ENCODE data around the gene GIGYF2.

Gene GIGYF2

DNA sequence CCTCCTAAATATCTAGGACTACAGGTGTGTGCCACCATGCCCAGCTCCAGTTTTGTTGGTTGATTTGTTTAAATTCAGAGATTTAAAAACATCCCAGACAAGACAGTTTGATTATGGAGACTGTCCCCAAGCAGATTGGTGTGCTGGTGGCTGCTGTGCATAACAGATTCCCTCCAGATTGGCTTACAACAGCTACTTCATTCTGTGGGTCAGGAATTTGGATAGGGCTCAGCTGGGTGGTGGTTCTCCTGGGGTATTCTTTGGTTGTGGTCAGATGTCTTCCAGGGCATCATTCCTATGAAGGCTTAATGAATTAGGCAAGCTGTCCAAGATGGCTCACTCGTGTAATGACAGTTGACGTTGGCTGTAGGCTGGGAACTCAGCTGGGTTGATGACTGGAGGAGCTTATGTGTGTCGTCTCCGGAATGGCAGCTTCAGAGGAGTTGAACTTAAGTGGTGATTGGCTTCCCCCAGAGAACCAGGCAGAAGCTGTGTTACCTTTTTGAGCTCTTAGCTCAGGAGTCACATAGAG lies 162.3 kb downstream of the GIGYF2 start:
- in situ Hi-C loops (cut with MboI; ENCODE audit: low sequenced_read_pairs): no loop called here

DNA sequence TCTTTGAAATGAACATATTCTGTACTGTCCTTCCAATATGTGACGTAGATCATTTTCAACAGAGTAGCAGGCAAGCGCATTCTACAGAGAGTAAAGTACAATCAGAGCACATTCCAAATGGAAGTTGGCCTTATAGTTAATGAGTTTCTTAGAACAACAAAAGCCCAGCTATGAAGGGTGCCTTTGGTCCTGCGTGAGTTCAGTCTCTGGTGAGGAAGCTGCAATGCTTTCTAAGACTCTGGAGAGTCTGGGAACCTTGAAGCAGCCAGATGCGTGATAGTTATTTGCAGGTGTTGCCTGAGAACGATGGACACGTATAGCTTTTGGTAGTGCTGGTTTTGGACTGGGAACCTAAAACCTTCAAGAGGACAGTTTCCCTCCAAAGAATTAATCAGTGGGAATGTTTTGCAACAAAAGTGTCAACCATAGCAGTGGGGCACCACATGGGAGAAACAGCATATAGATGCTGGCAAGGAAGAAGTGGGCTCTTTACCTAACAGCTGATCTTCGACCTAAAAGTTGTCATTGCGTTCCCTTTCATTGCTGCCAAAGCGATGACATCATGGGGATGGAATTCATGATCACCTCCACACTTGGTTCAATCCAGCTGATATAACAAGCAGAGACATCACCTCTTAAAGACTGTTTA lies 163.6 kb downstream of the GIGYF2 start:
- in situ Hi-C loops (cut with MboI; ENCODE audit: low sequenced_read_pairs): loop anchor here (10.0 kb wide), 1 partner anchor 164 kb away; no protein-coding TSS in a partner anchor

DNA sequence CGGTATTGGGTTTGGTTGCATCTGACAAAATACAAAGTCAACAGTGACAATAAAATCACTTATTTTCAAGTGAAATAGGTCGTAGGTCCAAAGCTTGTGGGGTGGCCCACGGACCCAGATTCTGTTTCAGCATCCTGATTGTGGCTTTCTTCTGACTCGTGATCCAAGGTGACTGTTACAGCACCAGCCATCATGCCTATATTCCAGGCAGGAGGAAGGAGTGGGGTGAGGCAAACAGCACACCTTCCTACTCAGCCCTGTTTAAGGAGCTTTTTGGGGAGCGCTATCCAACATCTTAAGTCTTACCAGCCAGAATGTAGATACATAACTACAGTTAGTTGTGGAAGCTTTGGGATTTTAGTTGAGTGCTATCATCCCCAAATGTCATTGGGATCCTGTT lies 164.2 kb downstream of the GIGYF2 start:
- in situ Hi-C loops (cut with MboI; ENCODE audit: low sequenced_read_pairs): loop anchor here (10.0 kb wide), 1 partner anchor 163 kb away; no protein-coding TSS in a partner anchor

DNA sequence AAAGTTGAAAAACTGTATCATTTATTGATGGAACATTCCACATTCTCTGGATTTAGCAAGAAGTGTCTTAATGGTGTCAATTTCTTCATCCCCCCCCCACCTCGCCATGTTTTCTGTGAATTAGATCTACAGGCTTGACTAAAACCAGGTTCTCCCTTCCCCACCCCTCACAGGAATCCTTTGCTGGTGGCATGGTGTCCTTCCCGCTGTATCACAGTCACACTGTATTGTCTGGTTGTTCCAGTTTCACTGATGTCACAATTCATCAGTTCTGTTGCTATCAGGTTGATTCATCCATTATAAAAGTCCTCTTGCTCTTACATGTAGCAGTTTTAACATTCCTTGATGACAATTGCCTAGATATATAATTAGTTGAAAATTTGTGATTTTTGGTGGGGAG lies 166.9 kb downstream of the GIGYF2 start:
- in situ Hi-C loops (cut with MboI; ENCODE audit: low sequenced_read_pairs): loop anchor here (10.0 kb wide), 1 partner anchor 161 kb away; no protein-coding TSS in a partner anchor

DNA sequence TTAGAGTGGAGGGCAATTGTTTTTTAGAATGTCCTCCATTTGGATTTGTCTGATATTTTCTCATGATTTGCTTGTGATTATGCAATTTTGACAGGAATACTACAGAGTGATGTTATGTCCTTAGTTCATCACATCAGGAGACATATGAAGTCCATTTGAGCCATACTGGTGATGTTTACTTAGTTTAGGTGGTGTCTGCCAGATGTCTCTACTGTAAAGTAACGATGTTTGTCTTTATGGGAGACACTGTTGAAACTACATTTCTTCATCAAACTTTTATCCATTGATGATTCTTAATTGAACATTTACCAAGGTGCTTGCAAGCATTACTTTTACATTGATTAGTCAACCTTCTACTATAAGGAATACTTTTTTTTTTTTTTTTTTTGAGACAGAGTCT lies 168.0 kb downstream of the GIGYF2 start:
- in situ Hi-C loops (cut with MboI; ENCODE audit: low sequenced_read_pairs): loop anchor here (10.0 kb wide), 1 partner anchor 160 kb away; no protein-coding TSS in a partner anchor

DNA sequence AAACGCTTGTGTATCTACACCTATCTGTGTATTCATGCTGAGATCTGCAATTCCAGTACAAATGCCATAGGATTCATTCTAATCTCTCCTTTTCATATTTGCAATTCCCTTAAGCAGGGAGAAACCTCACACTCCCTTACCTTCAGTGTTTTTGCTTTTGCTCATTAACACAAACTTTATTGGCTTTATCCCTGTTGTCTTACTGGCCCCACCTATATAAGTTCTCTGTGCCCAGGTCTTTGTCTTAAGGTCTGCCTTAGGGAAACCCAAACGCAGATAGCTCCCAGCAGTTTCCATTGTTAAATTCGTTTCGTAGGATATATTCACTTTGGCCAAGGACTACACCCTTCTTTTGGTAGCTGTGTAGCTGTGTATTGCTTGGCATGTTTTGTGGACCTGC lies 169.0 kb downstream of the GIGYF2 start:
- in situ Hi-C loops (cut with MboI; ENCODE audit: low sequenced_read_pairs): loop anchor here (10.0 kb wide), 1 partner anchor 159 kb away; no protein-coding TSS in a partner anchor

DNA sequence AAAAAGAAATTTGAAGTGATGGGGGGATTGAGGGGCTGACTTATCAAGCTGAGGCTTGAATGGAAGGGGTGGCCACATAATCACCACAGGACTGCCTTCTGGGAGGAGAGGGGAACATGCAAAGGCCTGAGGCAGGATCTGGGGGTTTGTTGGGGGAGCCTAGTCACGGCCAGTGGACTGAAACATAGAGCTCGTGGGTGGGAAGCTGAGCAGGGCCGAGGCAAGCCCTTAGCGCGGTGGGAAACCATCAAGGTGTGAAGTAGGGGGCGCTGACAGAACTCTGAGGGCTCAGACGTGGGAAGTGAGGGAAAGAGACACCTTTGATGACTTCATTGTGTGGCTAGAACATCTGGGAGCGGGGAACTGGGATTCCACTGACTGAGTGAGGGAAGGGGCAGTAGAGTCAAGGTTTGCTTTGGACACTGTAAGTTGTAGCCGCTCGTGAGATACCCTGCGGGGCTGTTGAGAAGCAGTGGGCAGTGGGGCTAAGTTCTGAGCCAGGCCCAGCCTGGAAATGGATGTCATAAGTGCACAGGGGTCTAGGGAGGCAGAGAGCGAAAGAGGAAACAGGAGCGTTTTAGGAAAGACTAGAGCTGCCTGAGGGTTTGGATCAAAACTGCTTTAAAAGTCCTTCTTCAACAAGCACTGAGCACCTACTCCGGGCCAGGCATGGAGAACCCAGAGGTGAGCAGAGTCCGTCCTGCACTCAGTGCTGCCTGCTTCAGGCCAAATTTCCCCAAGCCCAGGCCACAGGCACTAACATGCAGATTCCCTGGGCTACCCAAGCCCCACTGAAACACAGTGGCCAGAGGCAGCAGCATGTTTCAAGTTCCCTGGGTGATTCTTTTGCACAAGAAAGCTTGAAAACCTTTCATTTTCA lies 172.2 kb downstream of the GIGYF2 start:
- in situ Hi-C loops (cut with MboI; ENCODE audit: low sequenced_read_pairs): loop anchor here (10.0 kb wide), 1 partner anchor 155 kb away; no protein-coding TSS in a partner anchor

DNA sequence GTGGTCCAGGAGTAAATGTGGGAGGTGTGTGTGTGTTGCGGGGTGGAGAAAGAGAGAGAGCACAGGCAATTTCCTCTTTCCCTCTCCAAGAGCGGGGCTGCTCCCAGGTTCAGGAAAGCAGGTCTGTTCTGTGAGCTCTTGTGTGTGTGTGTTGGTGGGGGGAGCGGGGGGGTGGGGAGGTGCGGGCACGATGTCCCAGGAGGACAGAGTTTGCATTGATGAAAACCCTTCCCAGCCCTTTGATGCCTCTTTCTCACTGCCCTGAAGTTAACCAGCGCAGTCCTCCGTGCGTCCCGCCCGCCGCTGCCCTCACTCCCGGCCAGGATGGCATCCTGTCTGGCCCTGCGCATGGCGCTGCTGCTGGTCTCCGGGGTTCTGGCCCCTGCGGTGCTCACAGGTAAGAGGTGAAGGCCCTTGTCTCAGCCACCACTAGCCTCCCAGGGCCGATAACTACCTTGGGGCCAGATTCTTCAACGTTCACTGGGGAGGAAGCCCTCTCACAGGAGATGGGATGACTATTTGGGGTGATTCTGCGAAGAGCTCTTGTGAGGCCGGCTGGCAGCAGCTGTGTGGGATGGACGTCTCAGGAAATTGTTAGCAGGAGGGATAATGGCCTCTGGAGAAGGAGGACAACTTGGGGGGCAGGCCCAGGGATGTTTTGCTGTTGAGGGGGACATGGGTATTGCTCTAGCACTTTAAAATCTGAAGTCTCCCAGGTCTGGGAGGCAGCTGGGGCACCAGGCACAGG lies 173.1 kb downstream of the GIGYF2 start, which contains the start of gene SNORC:
TSS of gene SNORC (plus strand) at position 247 of the 748 bp plus-strand sequence. CDS start at position 325, 78 bp downstream.
- in situ Hi-C loops (cut with MboI; ENCODE audit: low sequenced_read_pairs): no loop called here

DNA sequence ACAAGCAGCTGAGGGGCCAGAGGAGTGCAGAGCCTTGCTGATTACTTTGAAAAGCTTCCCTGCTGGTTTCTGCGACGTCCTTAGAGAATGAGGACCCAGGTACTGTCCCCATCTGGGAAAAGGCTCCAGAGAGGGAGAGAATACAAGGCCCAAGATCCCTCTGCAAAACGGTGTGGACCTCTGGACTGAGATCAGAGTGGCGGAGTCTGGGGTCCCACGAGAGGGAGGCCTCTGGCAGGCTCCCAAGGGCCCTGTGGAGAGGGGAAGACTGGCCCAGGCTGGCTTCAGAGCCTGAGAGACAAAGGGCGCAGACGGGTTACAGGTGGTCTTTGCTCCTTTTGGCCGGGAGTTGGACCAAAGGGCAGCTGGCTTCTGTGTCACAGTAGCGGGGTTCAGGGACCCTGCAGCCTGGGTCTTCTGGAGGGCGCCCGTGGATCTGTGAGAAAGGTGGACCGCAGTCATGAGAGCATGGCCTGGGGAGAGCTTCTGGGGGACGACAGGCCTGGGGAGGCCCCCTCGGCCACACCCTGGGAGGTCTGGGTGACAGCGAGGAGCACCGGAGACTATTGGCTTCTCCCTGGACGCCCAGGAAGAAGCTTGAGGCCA lies 173.7 kb downstream of the GIGYF2 start:
- in situ Hi-C loops (cut with MboI; ENCODE audit: low sequenced_read_pairs): no loop called here

DNA sequence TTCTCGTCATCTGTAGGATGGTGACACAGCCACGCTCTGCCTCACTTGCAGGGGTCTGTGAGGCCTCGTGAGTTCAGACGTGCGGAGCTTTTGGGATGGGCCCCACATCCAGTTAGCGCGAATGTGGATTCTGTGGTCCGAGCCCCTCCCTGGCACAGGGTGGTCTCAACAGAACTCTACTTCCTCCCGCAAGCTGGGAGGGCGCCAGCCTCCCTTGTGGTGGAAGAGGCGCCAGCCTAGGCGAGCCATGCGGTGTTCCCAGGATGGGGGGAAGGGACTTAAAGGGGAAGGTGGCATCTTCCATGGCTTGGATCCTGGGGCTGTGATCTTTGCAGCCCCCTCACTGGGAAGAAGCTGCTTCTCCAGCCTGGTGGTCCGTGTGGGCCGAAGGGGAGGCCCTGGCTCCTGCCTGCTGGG lies 174.3 kb downstream of the GIGYF2 start:
- in situ Hi-C loops (cut with MboI; ENCODE audit: low sequenced_read_pairs): no loop called here

DNA sequence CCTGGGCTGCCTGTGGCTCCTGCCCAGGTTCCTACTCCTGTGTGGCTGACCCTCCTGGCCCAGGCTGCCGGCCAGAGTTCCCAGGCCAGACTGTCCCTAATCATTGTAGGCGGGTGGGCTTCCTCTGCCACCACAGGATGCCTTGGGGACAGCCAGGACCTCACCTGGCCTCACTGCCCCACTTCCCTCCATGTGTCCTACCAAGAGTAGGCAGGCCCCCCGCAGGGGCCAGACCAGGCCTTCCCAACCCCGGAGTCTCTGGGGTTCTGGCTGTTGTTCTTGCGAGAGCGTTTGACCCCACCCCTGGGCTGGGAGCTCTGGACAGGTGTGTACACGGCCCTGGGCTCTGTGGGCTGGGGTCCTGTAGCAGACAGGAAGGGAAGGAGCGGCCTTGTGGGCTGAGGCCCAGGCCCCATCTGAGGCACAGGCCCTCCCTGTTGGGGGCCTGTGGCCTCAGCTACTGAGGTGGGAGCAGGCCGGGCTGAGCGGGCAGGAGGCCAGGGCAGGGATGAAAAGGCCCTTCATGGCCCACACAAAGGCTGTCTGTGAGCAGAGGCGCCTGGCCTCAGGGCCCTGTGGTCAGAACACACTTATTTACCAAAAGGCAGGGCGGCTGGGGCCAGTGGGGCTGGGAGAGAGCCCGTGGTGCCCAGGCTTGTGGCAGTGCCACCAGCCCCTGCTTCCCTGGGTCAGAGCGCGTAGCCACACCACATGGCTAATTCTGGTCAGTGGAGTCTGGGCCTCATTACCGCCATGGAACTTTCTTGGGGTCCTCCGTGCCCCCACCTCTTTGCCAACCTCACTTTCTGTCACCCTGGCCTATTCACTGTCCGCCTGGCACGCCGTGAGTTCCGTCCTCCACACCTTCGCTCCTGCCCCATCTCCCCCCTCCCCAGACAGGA lies 175.0 kb downstream of the GIGYF2 start:
- in situ Hi-C loops (cut with MboI; ENCODE audit: low sequenced_read_pairs): no loop called here

DNA sequence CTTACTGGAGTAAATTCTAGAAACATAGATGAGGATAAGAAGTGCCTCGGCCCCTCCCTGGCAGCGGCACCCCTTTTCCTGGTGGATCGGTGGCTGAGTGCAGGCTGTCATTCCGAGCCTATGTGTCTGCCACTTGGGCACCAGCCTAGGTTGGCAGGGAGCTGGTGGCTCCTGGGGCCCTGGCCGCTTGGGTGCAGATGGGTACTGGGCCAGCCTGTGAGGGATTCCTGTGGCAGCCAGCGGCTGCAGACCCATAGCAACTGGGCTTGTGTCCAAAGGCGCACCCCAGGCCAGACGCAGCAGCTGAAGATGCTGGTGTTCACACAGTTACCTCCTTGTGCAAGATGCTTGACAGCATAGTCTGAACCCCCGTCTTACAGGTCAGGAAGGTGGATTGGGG lies 175.7 kb downstream of the GIGYF2 start:
- in situ Hi-C loops (cut with MboI; ENCODE audit: low sequenced_read_pairs): no loop called here

DNA sequence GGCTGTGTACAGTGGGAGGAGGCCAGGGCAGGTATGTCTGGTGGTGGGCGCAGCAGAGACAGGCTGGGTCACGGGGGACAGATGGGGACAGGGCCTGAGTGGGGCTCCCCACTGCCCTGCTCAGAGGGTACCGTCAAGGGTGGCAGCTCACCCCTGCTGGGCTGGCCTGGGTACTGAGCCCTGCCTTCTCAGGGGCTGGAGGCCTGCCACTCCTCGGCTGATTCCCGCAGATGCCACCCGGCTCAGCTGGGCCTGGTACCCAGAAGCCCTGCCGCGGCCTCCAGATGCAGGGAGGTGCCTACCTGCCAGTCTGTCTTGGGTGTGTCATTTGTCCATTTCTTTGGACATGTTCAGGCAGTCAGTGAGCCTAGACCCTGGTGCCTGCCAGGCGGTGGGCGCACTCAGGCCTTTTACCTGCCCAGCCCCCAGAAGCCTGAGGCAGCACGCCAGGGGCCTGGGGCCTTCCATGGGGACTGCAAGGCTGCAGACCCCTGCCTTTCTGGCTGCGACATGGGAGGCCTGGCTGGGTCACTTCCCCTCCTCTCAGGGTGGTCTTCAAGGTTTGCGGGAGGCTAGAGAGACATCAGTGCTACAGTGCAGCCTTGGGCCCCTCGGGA lies 176.3 kb downstream of the GIGYF2 start:
- in situ Hi-C loops (cut with MboI; ENCODE audit: low sequenced_read_pairs): no loop called here

DNA sequence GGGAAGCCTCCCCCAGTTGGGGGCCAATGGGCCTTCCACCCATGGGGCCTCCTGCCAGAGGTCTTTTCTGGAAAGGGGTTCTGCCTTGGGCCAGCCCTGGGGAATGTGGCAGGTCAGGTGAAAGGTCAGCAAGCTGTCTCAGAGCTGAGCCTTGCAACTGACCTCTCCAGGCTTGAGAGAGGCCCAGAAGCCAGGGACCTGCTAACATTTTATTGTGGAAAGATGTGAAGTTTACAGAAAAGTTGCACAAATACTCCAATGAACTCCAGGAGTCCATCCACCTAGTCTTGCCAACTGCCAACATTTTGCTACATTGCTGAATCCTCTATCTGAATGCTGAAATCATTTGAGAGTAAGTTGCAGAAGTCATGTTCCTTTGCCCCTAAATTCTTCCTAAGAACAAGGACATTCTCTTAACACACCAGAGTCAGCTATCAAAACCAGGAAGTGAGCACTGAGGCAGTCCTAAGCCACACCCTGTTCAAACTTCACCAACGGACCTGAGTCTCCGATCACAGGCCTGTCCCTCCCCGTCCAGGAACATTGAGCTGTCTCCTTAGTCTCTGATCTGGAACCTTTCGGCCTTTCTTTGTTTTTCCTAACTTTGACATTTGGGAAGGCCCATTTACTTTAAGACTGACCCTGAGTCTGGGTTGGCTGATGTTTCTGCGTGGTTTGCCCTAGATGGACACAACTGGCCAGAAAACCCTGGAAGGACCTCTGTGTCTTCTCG lies 176.9 kb downstream of the GIGYF2 start:
- in situ Hi-C loops (cut with MboI; ENCODE audit: low sequenced_read_pairs): no loop called here

DNA sequence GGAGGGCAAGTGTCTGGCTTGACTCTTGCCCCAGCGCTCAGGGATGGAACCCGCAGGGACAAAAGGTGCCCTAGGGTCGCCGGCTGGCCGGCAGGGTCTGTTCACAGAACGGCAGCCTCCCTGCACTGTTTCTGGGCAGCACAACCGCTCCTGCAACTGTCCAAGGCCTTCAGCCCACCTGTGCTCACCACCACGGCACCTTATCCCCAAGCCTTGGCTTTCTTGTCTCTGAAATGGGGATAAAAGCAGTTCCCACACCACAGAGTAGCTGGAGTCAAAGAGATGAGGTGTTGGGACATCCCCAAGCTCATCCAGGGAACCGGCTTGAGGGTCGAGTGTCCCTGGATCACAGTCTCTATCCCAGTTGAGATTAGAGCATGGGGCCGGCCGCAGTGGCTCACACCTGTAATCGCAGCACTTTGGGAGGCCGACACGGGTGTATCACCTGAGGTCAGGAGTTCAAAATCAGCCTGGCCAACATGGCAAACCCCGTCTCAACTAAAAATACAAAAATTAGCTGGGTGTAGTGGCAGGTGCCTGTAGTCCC lies 177.6 kb downstream of the GIGYF2 start:
- in situ Hi-C loops (cut with MboI; ENCODE audit: low sequenced_read_pairs): no loop called here

DNA sequence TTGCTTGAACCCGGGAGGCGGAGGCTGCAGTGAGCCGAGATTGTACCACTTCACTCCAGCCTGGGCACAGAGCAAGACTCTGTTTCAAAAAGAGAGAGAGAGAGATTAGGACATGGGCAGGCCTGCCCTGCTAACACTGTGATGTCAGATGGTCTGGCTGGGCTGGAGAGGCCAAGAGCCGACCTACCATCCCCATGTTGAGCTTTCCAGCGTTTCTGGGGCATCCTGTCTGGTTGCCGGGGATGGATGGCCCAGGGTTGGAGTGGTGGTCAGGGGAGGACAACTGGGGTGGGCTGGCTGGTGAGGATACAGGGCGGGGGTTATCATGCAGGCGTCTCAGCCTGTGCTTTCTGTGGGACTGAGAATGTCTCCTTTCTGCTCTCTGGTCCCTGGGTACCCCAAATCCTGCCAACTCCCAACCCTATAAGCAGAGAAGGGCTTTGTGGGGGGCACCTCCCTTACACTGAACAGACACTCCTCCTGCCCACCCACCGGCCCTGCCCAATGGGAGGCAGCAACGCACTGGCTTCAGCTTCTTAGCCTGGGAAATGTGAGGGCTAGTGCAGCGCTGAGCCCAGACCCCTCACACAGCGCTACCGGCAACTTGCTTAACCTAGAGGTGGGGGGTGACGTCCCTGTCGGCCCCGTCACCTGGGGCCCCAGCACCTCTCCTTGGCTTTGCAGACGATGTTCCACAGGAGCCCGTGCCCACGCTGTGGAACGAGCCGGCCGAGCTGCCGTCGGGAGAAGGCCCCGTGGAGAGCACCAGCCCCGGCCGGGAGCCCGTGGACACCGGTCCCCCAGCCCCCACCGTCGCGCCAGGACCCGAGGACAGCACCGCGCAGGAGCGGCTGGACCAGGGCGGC lies 178.4 kb downstream of the GIGYF2 start:
- in situ Hi-C loops (cut with MboI; ENCODE audit: low sequenced_read_pairs): no loop called here
